ENCODE results near the gene ZBTB7C.

The ZBTB7C gene

DNA sequence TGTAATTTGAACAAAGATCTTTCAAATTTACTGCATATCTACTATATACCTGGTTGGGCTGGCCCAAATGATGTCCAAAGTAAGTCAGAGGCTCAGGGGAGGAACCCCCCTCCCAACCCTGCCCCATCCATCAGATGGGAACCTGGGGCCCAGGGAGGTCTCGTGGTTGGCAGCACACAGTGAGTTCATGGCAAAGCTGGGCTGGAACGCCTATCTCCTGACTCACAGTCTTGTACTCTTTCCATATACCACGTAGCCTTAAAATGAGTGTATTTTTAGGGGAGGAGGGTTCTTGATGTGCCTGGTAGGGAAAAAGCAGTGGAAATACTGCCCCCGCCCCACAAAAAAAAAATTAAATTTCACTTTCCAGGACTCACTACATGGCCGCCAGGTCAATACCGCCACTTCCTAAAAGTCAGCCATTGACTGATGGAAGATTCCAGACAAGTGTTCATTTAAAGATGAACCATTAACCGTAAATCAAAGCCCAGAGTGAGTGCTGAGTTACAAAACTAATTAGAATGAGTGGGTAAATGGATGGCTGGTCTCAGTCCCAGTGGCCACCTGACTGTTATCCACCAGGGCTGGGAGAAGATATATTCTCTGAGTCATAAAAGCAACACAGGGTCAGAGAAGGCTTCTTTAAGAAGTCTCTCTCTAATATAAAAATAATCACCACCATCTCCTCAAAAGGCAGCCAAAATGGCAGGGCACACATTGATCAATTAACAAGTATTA, 80.5 kb downstream of the ZBTB7C start:
- H3K4me3 ChIP-seq (ENCODE audit: low read length): no peak overlapping the region
- DNase-seq (ENCODE audit: low read depth): peak; percentile 77
- TF ChIP-seq, protein P1, sequence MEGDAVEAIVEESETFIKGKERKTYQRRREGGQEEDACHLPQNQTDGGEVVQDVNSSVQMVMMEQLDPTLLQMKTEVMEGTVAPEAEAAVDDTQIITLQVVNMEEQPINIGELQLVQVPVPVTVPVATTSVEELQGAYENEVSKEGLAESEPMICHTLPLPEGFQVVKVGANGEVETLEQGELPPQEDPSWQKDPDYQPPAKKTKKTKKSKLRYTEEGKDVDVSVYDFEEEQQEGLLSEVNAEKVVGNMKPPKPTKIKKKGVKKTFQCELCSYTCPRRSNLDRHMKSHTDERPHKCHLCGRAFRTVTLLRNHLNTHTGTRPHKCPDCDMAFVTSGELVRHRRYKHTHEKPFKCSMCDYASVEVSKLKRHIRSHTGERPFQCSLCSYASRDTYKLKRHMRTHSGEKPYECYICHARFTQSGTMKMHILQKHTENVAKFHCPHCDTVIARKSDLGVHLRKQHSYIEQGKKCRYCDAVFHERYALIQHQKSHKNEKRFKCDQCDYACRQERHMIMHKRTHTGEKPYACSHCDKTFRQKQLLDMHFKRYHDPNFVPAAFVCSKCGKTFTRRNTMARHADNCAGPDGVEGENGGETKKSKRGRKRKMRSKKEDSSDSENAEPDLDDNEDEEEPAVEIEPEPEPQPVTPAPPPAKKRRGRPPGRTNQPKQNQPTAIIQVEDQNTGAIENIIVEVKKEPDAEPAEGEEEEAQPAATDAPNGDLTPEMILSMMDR (IDR thresholded peaks at IDR 0.05; ENCODE audit: insufficient read depth, low read depth, low read length, missing control alignments): no peak

- peak; percentile 75 for DNase-seq (ENCODE audit: low read depth)
- no peak overlapping the region for H3K4me3 ChIP-seq (ENCODE audit: low read length)
- TF ChIP-seq, protein P1 (IDR thresholded peaks at IDR 0.05; ENCODE audit: insufficient read depth, low read depth, low read length, missing control alignments): no peak
These were observed 82.1 kb downstream of the ZBTB7C start for GRCh38 chr18:48326901-48327675.

- DNase-seq (ENCODE audit: low read depth): peak; percentile 19
- TF ChIP-seq, protein P1 (IDR thresholded peaks at IDR 0.05; ENCODE audit: insufficient read depth, low read depth, low read length, missing control alignments): no peak
These were observed 84.0 kb downstream of the ZBTB7C start for GRCh38 chr18:48325115-48325665.

DNA sequence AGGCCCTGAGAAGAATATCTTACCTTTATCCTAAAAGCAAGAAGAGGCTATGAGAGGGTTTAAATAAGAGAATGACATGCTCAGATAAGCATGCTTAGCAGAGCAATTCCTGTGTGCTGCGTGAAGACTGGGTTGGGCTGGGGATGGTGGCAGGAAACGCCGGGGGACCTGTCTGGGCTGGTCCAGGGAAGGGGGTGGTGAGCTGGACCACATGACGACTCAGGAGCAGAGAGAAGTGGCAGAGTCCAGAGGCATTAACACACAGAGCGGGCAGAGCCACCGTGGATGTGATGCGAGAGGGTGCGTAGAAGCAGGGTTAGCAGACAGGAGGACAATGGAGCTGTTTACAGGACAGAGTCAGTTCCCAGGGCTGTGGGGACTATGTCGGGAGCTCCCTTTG, 84.5 kb downstream of the ZBTB7C start:
- H3K4me3 ChIP-seq (ENCODE audit: low read length): peak overlapping the region; percentile 10

More at GRCh38 chr18:48325115-48325665, 84.0 kb downstream of the ZBTB7C start:
- H3K4me3 ChIP-seq (ENCODE audit: low read length): peak overlapping the region; percentile 10

GRCh38 chr18:48323151-48323550, 86.0 kb downstream of the ZBTB7C start:
- TF ChIP-seq, protein P1 (IDR thresholded peaks at IDR 0.05; ENCODE audit: insufficient read depth, low read depth, low read length, missing control alignments): no peak
- H3K4me3 ChIP-seq (ENCODE audit: low read length): no peak overlapping the region
- DNase-seq (ENCODE audit: low read depth): peak; percentile 24

More for the DNA sequence above, 84.5 kb downstream of the ZBTB7C start:
- DNase-seq (ENCODE audit: low read depth): peak; percentile 97
- TF ChIP-seq, protein P1 (IDR thresholded peaks at IDR 0.05; ENCODE audit: insufficient read depth, low read depth, low read length, missing control alignments): no peak

- TF ChIP-seq, protein P1 (IDR thresholded peaks at IDR 0.05; ENCODE audit: insufficient read depth, low read depth, low read length, missing control alignments): no peak
- DNase-seq (ENCODE audit: low read depth): no peak
- H3K4me3 ChIP-seq (ENCODE audit: low read length): no peak overlapping the region
These were observed 87.6 kb downstream of the ZBTB7C start for GRCh38 chr18:48321536-48321935.
